MM.1S (cell line): Measurements from ENCODE around the gene HDAC6.

ENCODE experiments used
- DNase-seq: peaks from one replicate; pipeline ENCODE4 v3.0.0-alpha.2; 2015
- H2AFZ ChIP-seq: fragments of 300-600 bp; sonication (generic); 2 replicates; pipeline ENCODE4 v1.6.0; 2016; ENCODE audit warnings: antibody characterized with exemption, low read length
- H3F3A ChIP-seq: fragments of 300-600 bp; sonication (generic); 2 replicates; pipeline ENCODE4 v1.6.1; 2016; ENCODE audit warnings: mild to moderate bottlenecking, antibody characterized with exemption, low read length, moderate library complexity, mixed read lengths; ENCODE audit not compliant: insufficient read depth
- H3K27ac ChIP-seq: fragments of 300-600 bp; sonication (generic); 2 replicates; pipeline ENCODE4 v1.5.1; 2016; ENCODE audit warnings: mild to moderate bottlenecking, low read length
- H3K27me3 ChIP-seq: fragments of 300-600 bp; sonication (generic); replicated peaks from 2 replicates; pipeline ENCODE4 v1.6.0; 2016; ENCODE audit warnings: low read length; ENCODE audit not compliant: insufficient read depth
- H3K36me3 ChIP-seq: fragments of 300-600 bp; sonication (generic); replicated peaks from 2 replicates; pipeline ENCODE4 v1.6.1; 2016; ENCODE audit warnings: mild to moderate bottlenecking, low read length, mixed read lengths; ENCODE audit not compliant: insufficient read depth
- H3K4me1 ChIP-seq: fragments of 300-600 bp; sonication (generic); 2 replicates; pipeline ENCODE4 v1.6.1; 2016; ENCODE audit warnings: low read length, mixed read lengths
- H3K4me2 ChIP-seq: fragments of 300-600 bp; sonication (generic); 2 replicates; pipeline ENCODE4 v1.6.0; 2016; ENCODE audit warnings: low read depth, low read length
- H3K4me3 ChIP-seq: fragments of 300-600 bp; sonication (generic); 2 replicates; pipeline ENCODE4 v1.5.1; 2016; ENCODE audit warnings: low read length, mixed read lengths
- H3K79me2 ChIP-seq: fragments of 300-600 bp; sonication (generic); 2 replicates; pipeline ENCODE4 v1.6.1; 2016; ENCODE audit warnings: mixed run types, low read length, mixed read lengths
- H3K9ac ChIP-seq: fragments of 300-600 bp; sonication (generic); 2 replicates; pipeline ENCODE4 v1.6.1; 2016; ENCODE audit warnings: low read length, mixed read lengths
- H3K9me2 ChIP-seq: fragments of 300-600 bp; sonication (generic); replicated peaks from 2 replicates; pipeline ENCODE4 v1.6.1; 2016; ENCODE audit warnings: mild to moderate bottlenecking, low read length, mixed read lengths; ENCODE audit not compliant: insufficient read depth
- H3K9me3 ChIP-seq: fragments of 300-600 bp; sonication (generic); replicated peaks from 2 replicates; pipeline ENCODE4 v1.6.1; 2016; ENCODE audit warnings: mild to moderate bottlenecking, low read length, mixed read lengths; ENCODE audit not compliant: insufficient read depth
- H4K20me1 ChIP-seq: fragments of 300-600 bp; sonication (generic); 2 replicates; pipeline ENCODE4 v1.6.1; 2016; ENCODE audit warnings: mild to moderate bottlenecking, low read length, moderate library complexity, mixed read lengths; ENCODE audit not compliant: insufficient read depth
- CTCF ChIP-seq: fragments of 300-600 bp; sonication (generic); IDR thresholded peaks from 2 replicates; pipeline ENCODE4 v1.5.1; 2016; ENCODE audit warnings: antibody characterized with exemption, low read length, mixed read lengths
- EZH2 ChIP-seq: fragments of 300-600 bp; sonication (generic); optimal IDR thresholded peaks from 2 replicates; pipeline ENCODE3; 2017; ENCODE audit warnings: low read depth, mild to moderate bottlenecking, antibody characterized with exemption, low read length, mixed read lengths
- EZH2phosphoT487 ChIP-seq: fragments of 300-600 bp; sonication (generic); IDR thresholded peaks from 2 replicates; pipeline ENCODE4 v1.6.1; 2018; ENCODE audit warnings: antibody characterized with exemption, low read length

HDAC6 gene

GRCh38 chrX:48814722-48815121 is 12.9 kb downstream of the HDAC6 start:
- H3K36me3 ChIP-seq: no peaks in the 10 kb centered on the region
- H3K27me3 ChIP-seq: no peaks in the 10 kb centered on the region
- H3K4me3 ChIP-seq: no peak overlapping the region
- H3K9me3 ChIP-seq: no peaks in the 10 kb centered on the region
- no peaks in the 10 kb centered on the region for H4K20me1 ChIP-seq
- no peaks in the 10 kb centered on the region for H3K4me1 ChIP-seq
- H2AFZ ChIP-seq: no peak overlapping the region
- TF ChIP-seq EZH2phosphoT487: no peak
- TF ChIP-seq EZH2: no peak
- no peak for TF ChIP-seq CTCF
- H3F3A ChIP-seq: no peaks in the 10 kb centered on the region
- no peak overlapping the region for H3K27ac ChIP-seq
- H3K9ac ChIP-seq: no peak overlapping the region
- DNase-seq: no peak
- H3K9me2 ChIP-seq: no peaks in the 10 kb centered on the region
- no peaks in the 10 kb centered on the region for H3K79me2 ChIP-seq
- no peak overlapping the region for H3K4me2 ChIP-seq

GRCh38 chrX:48815266-48815665 is 13.4 kb downstream of the HDAC6 start:
- Histone ChIP-seq H3K36me3 (no peaks in the 10 kb centered on the region), H3K4me1 (no peaks in the 10 kb centered on the region), H3K27ac (no peak overlapping the region), H3K9me3 (no peaks in the 10 kb centered on the region), H3K9ac (no peak overlapping the region), H3K27me3 (no peaks in the 10 kb centered on the region), H3K9me2 (no peaks in the 10 kb centered on the region), H3K4me3 (no peak overlapping the region), H3F3A (no peaks in the 10 kb centered on the region), H2AFZ (no peak overlapping the region), H3K4me2 (no peak overlapping the region), H4K20me1 (no peaks in the 10 kb centered on the region), H3K79me2 (no peaks in the 10 kb centered on the region)
- no peak for TF ChIP-seq EZH2
- TF ChIP-seq EZH2phosphoT487: no peak
- TF ChIP-seq CTCF: no peak
- DNase-seq: no peak

- DNase-seq: no peak
- Histone ChIP-seq H3K27ac (no peak overlapping the region), H3K9ac (no peak overlapping the region), H4K20me1 (no peaks in the 10 kb centered on the region), H2AFZ (no peak overlapping the region), H3F3A (no peaks in the 10 kb centered on the region), H3K36me3 (no peaks in the 10 kb centered on the region), H3K4me2 (no peak overlapping the region), H3K79me2 (no peaks in the 10 kb centered on the region), H3K27me3 (no peaks in the 10 kb centered on the region), H3K9me2 (no peaks in the 10 kb centered on the region), H3K4me1 (no peaks in the 10 kb centered on the region), H3K9me3 (no peaks in the 10 kb centered on the region), H3K4me3 (no peak overlapping the region)
- no peak for TF ChIP-seq CTCF
- TF ChIP-seq EZH2: no peak
- TF ChIP-seq EZH2phosphoT487: no peak
These were observed 14.3 kb downstream of the HDAC6 start for GRCh38 chrX:48816014-48816810.
